ENCODE data around the gene HSPA9. TPM values are rescaled to one million over a fixed set of nuclear protein-coding genes. Genes with fewer than 3 reads are reported as not detected.

Gene HSPA9
- polyA plus RNA-seq, 3 donors = 67.8 to 82.4 (median 81.8) TPM

DNA sequence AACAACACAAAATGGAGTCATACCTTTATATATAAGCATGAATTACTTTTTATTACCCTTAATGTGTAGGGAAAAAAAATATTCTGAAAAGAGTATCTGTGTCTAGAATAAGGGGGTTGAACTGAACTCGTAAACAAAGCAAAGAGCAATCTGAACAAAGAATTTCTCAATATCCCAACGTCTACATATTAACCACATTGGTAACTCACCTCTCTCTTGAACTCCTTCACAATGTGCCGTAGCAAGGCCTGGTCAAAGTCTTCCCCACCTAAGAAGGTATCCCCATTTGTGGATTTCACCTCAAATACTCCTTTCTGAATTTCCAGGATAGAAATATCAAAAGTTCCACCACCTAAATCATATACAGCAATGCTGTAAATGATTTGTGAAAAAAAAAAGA, 8.4 kb downstream of the HSPA9 start:
- no peaks in the 10 kb centered on the region for H3K9me3 Mint-ChIP-seq
- H4K20me1 ChIP-seq (ENCODE audit: insufficient read depth, low read length) = peaks cover 75% of the 10 kb centered on the region
- no peak overlapping the region for H2AFZ ChIP-seq (ENCODE audit: insufficient read depth, low read depth, low read length, poor library complexity, severe bottlenecking)
- intact Hi-C loops (cut with micrococcal nuclease) = no loop called here
- peaks cover 46% of the 10 kb centered on the region for H3K79me2 ChIP-seq (ENCODE audit: insufficient read depth, low read length)
- no peak overlapping the region for H3K27ac ChIP-seq (ENCODE audit: low read depth in 1 of 2, low read length in 2 of 2)
- no peaks in the 10 kb centered on the region for H3K4me1 ChIP-seq (ENCODE audit: control insufficient read depth in 1 of 2, insufficient read depth in 2 of 2, low read length in 2 of 2)
- no peak overlapping the region for H3K9ac ChIP-seq (ENCODE audit: insufficient read depth, low read length, poor library complexity, severe bottlenecking)
- no peak overlapping the region for H3K4me3 Mint-ChIP-seq
- whole genome bisulfite sequencing (ENCODE audit: insufficient coverage) = 75% methylated on average over 2 of the region's 3 CpGs
- no peaks in the 10 kb centered on the region for H3K4me1 Mint-ChIP-seq
- H3K4me2 ChIP-seq (replicated peaks; ENCODE audit: extremely low read depth, low read length, poor library complexity, severe bottlenecking) = no peak overlapping the region
- no peak for DNase-seq
- H3K27me3 Mint-ChIP-seq (ENCODE audit: low read depth in 3 of 3) = no peaks in the 10 kb centered on the region
- H3K36me3 Mint-ChIP-seq = peaks cover 79 to 95% of the 10 kb centered on the region in 2 donors
- TF ChIP-seq, protein P1, sequence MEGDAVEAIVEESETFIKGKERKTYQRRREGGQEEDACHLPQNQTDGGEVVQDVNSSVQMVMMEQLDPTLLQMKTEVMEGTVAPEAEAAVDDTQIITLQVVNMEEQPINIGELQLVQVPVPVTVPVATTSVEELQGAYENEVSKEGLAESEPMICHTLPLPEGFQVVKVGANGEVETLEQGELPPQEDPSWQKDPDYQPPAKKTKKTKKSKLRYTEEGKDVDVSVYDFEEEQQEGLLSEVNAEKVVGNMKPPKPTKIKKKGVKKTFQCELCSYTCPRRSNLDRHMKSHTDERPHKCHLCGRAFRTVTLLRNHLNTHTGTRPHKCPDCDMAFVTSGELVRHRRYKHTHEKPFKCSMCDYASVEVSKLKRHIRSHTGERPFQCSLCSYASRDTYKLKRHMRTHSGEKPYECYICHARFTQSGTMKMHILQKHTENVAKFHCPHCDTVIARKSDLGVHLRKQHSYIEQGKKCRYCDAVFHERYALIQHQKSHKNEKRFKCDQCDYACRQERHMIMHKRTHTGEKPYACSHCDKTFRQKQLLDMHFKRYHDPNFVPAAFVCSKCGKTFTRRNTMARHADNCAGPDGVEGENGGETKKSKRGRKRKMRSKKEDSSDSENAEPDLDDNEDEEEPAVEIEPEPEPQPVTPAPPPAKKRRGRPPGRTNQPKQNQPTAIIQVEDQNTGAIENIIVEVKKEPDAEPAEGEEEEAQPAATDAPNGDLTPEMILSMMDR (IDR thresholded peaks at IDR 0.05) = no peak
- no peaks in the 10 kb centered on the region for H3K27me3 ChIP-seq (ENCODE audit: control insufficient read depth in 2 of 2, insufficient read depth in 2 of 2, low read length in 2 of 2)
- H3K4me3 ChIP-seq (replicated peaks in 1 of 3; ENCODE audit: low read depth in 2 of 3, low read length in 3 of 3) = no peak overlapping the region
- H3K27ac Mint-ChIP-seq = peak overlapping the region in 2 of 7 donors; percentile 12 to 22
- no peaks in the 10 kb centered on the region for H3K9me3 ChIP-seq (replicated peaks in 1 of 2; ENCODE audit: control insufficient read depth in 1 of 2, insufficient read depth in 1 of 2, low read length in 2 of 2)
- H3K36me3 ChIP-seq (replicated peaks in 1 of 2; ENCODE audit: control insufficient read depth in 1 of 2, insufficient read depth in 2 of 2, low read length in 2 of 2) = peaks cover 88 to 99% of the 10 kb centered on the region in 2 donors

DNA sequence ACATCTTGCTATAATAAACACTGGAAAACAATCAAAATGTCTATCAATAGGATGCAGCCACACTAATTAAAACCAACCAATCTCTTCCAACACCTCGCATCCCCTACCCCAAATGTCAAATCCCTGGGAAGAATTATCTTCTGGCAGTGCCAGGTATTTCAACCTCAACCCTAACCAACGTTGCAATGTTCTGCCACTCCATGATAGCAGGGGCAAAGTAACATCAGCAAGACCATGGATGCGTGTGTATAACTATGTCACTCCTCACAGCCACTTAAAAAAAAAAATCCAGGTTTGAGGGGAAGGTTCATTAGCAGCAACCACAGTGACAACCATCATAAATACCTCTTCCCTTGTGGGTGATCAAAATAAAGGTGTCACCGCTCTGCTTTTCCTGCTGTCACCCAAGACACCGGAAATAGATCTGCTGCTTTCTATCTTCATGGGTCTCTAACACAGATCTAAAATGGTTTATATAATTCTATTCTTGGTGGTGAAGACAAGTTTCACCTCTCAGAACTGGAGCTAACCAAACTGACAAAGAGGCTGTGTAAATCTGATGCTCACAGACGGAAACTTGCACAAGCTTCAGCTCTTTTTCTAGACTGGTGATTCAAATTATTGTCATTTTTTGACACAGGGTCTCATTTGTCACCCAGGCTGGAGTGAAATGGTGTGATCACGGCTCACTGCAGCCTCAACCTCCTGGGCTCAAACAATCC, 9.9 kb downstream of the HSPA9 start:
- WGBS (ENCODE audit: insufficient coverage) = 92% methylated on average over 3 of the region's 7 CpGs
- no peak overlapping the region for H3K4me3 Mint-ChIP-seq
- Histone ChIP-seq H3K36me3 (replicated peaks in 1 of 2; ENCODE audit: control insufficient read depth in 1 of 2, insufficient read depth in 2 of 2, low read length in 2 of 2) (peaks cover 90 to 99% of the 10 kb centered on the region in 2 donors), H3K27me3 (ENCODE audit: control insufficient read depth in 2 of 2, insufficient read depth in 2 of 2, low read length in 2 of 2) (no peaks in the 10 kb centered on the region), H4K20me1 (ENCODE audit: insufficient read depth, low read length) (peaks cover 77% of the 10 kb centered on the region), H3K9ac (ENCODE audit: insufficient read depth, low read length, poor library complexity, severe bottlenecking) (no peak overlapping the region), H3K4me1 (ENCODE audit: control insufficient read depth in 1 of 2, insufficient read depth in 2 of 2, low read length in 2 of 2) (no peaks in the 10 kb centered on the region), H3K9me3 (replicated peaks in 1 of 2; ENCODE audit: control insufficient read depth in 1 of 2, insufficient read depth in 1 of 2, low read length in 2 of 2) (no peaks in the 10 kb centered on the region), H3K4me3 (replicated peaks in 1 of 3; ENCODE audit: low read depth in 2 of 3, low read length in 3 of 3) (no peak overlapping the region), H2AFZ (ENCODE audit: insufficient read depth, low read depth, low read length, poor library complexity, severe bottlenecking) (no peak overlapping the region), H3K4me2 (replicated peaks; ENCODE audit: extremely low read depth, low read length, poor library complexity, severe bottlenecking) (no peak overlapping the region), H3K79me2 (ENCODE audit: insufficient read depth, low read length) (peaks cover 46% of the 10 kb centered on the region), H3K27ac (ENCODE audit: low read depth in 1 of 2, low read length in 2 of 2) (peak overlapping the region in 1 of 2 donors; percentile 36)
- TF ChIP-seq, protein P1 (IDR thresholded peaks at IDR 0.05) = no peak
- H3K4me1 Mint-ChIP-seq = no peaks in the 10 kb centered on the region
- DNase-seq = no peak
- H3K27ac Mint-ChIP-seq = peak overlapping the region in 1 of 7 donors; percentile 22
- H3K9me3 Mint-ChIP-seq = no peaks in the 10 kb centered on the region
- intact Hi-C loops (cut with micrococcal nuclease) = no loop called here
- H3K36me3 Mint-ChIP-seq = peaks cover 83 to 95% of the 10 kb centered on the region in 2 donors
- H3K27me3 Mint-ChIP-seq (ENCODE audit: low read depth in 3 of 3) = no peaks in the 10 kb centered on the region
